Adipose tissue (tissue), 3 donors: ENCODE data around the gene SMPD2. TPM values are rescaled to one million over a fixed set of nuclear protein-coding genes. Genes with fewer than 3 reads are reported as not detected.

Source experiments
- H3K27ac ChIP-seq: one replicate; pipeline ENCODE4 v1.5.1; 2013; ENCODE audit warnings: low read depth, low read length
- WGBS, 3 donors: extraction: QIAGEN DNeasy Blood & Tissue Kit; methylation state at CpG; one replicate each; pipeline ENCODE4 v1.1.7; 2013; 5-methylcytosine and 5-hydroxymethylcytosine counted together
- polyA plus RNA-seq, 3 donors: library from polyadenylated mRNA; stranded (reverse); fragments of 200-250 nt; gene quantifications; one replicate each; pipeline ENCODE4 v1.2.3, GENCODE V29; 2013
- donor health status: healthy with polysubstance abuse.
- donor health status: Bipolar disorder and iron deficiency.
- donor health status: healthy.

SMPD2 gene
- polyA plus RNA-seq, 3 donors, result 4.7 to 11.9 (median 9.5) TPM

- 55 to 83% (median 74%) methylated on average over 2 of the region's 2 CpGs for WGBS, 3 donors
- H3K27ac ChIP-seq, result no peak overlapping the region
These were observed 37.2 kb downstream of the SMPD2 start for GRCh38 chr6:109477725-109478124.

GRCh38 chr6:109478222-109478805, 37.8 kb downstream of the SMPD2 start:
- H3K27ac ChIP-seq, result no peak overlapping the region
- 79 to 92% (median 79%) methylated on average over 9 of the region's 9 CpGs for WGBS, 3 donors

GRCh38 chr6:109478841-109479624, 38.5 kb downstream of the SMPD2 start:
- 88 to 93% (median 89%) methylated on average over 5 of the region's 5 CpGs for WGBS, 3 donors
- H3K27ac ChIP-seq, result no peak overlapping the region

DNA sequence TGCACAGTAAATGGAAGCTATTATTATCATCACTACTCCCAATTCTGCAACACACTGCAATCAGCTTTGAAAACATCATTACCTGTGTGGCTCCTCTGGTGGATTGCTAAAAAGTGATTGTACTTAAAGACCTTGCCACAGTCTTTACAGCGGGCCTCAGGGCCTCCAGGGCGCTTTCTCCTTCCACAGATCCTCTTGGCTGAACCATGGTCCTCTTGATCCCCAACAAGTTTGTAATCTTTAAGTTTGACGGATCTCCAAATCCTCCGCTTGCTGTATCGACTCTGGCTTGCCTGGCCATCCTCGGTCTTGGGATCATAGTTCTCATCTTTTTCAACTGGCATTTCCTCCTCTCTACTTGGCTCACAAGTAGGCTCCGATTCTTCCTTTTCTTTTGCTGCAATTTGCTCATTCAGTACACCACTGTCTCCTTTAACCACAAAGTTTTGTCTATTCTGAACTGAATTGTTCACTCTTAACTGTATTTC, 40.5 kb downstream of the SMPD2 start:
- WGBS, 3 donors, result 94 to 97% (median 96%) methylated on average over 7 of the region's 7 CpGs
- H3K27ac ChIP-seq, result no peak overlapping the region

GRCh38 chr6:109482905-109483734, 42.6 kb downstream of the SMPD2 start, which contains the start of gene ZBTB24:
ZBTB24 (minus strand) TSS chr6:109483219; CDS start chr6:109482026, 1,193 bp downstream.
- H3K27ac ChIP-seq, result no peak within 1 kb of the TSS
- WGBS, 3 donors, result 1% methylated on average over 48 to 94 of the region's 97 CpGs

GRCh38 chr6:109483735-109484057, 43.2 kb downstream of the SMPD2 start:
- WGBS, 3 donors, result 0 to 2% (median 1%) methylated on average over 6 of the region's 6 CpGs

GRCh38 chr6:109484122-109484521, 43.6 kb downstream of the SMPD2 start:
- 46 to 57% (median 47%) methylated on average over 3 of the region's 3 CpGs for WGBS, 3 donors
- no peak overlapping the region for H3K27ac ChIP-seq

More at GRCh38 chr6:109483735-109484057, 43.2 kb downstream of the SMPD2 start:
- H3K27ac ChIP-seq, result no peak overlapping the region

DNA sequence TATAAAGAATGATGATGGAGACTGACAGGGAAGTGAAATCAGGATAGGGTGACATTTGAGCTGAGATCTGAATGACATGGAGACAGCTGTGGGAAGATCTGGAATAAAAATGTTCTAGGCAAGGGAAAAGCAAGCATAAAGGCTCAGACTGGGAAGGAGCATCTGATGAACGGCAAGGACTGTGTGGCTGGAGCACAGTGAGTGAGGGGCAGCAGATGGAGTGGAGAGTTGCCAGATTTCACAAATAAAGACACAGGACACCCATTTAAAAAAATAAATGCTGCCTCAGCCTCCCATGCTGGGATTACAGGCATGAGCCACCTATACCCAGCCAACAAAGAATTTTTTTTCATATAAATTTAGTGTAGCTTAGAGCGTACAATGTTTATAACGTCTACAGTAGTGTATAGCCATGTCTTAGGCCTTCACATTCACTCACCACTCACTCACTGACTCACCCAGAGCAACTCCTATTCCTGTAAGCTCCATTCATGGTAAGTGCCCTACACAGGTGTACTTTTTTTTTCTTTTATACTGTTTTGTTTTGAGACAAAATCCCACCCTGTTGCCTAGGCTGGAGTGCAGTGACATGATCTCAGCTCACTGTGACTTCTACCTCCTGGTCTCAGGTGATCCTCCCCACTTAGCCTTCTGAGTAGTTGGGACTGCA, 44.9 kb downstream of the SMPD2 start:
- no peak overlapping the region for H3K27ac ChIP-seq
- WGBS, 3 donors, result 77 to 82% (median 80%) methylated on average over 3 of the region's 3 CpGs

DNA sequence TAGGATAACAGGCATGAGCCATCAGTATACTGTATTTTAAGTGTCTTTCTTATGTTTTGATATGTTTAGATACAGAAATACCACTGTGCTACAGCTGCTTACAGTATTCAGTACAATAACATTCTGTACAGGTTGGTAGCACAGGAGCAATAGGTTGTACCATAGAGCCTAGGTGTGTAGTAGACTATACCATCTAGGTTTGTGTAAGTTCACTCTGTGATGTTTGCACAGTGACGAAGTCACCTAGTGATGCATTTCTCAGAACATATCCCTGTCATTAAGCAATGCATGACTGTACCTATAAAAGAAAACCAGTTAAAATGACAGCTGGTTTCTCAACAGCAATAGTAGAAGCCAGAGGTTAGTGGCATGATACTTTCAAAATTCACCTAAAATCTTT, 45.5 kb downstream of the SMPD2 start:
- 86 to 94% (median 88%) methylated on average over 1 of the region's 1 CpG for WGBS, 3 donors
- H3K27ac ChIP-seq, result no peak overlapping the region

- H3K27ac ChIP-seq, result no peak overlapping the region
These were observed 47.5 kb downstream of the SMPD2 start for GRCh38 chr6:109488001-109488400.

DNA sequence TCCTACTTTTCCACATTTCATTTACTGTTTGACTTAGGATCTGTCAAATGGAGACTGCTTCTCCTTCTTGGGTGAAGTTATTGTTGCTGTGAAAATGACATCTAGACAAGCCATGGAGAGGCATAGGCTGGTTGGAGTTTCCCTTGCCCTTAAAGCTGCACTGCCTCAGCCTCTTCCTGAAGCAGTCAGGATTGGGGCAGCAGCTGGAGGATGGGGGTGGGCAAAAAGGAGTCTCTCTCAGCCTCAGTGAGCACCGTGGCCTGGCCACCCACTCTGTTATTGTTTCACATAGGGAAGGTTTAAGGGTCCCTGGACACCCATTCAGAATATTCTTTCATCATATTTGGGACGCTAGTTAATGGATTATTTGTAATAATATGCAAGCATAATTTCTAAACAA, 50.2 kb downstream of the SMPD2 start:
- 61 to 79% (median 74%) methylated on average over 2 of the region's 2 CpGs for WGBS, 3 donors
- H3K27ac ChIP-seq, result no peak overlapping the region

- WGBS, 3 donors, result 48 to 63% (median 57%) methylated on average over 5 of the region's 5 CpGs
- no peak overlapping the region for H3K27ac ChIP-seq
These were observed 50.8 kb downstream of the SMPD2 start for GRCh38 chr6:109491207-109491938.

Other genes starting within 250 kb of the SMPD2 start
- 100 to 1,000 TPM in 2 of 3 donors, 10 to 100 TPM in 1; 98.8 to 182 (median 110) TPM for gene CD164, start 58.3 kb upstream of the SMPD2 start, polyA plus RNA-seq
- 1 to 10 TPM in 2 of 3 donors, under 1 TPM in 1; 0.34 to 3.0 (median 1.2) TPM for gene PPIL6, start 96 bp upstream of the SMPD2 start, polyA plus RNA-seq
- gene MICAL1, start 15.0 kb downstream of the SMPD2 start, polyA plus RNA-seq, result 10 to 100 TPM in 2 of 3 donors, 1 to 10 TPM in 1; 6.8 to 30.3 (median 21.2) TPM
- gene ZBTB24, start 42.5 kb downstream of the SMPD2 start, polyA plus RNA-seq, result 1 to 10 TPM; 1.4 to 2.9 (median 1.7) TPM